ENCODE results near the gene REEP6. TPM values are rescaled to one million over a fixed set of nuclear protein-coding genes. Genes with fewer than 3 reads are reported as not detected.

The REEP6 gene
- total and polyA plus RNA-seq, 2 donors (not counting 3 experiments of a cell fraction or from before 2014, with no cell fraction given): 1.3 to 1.5 TPM

DNA sequence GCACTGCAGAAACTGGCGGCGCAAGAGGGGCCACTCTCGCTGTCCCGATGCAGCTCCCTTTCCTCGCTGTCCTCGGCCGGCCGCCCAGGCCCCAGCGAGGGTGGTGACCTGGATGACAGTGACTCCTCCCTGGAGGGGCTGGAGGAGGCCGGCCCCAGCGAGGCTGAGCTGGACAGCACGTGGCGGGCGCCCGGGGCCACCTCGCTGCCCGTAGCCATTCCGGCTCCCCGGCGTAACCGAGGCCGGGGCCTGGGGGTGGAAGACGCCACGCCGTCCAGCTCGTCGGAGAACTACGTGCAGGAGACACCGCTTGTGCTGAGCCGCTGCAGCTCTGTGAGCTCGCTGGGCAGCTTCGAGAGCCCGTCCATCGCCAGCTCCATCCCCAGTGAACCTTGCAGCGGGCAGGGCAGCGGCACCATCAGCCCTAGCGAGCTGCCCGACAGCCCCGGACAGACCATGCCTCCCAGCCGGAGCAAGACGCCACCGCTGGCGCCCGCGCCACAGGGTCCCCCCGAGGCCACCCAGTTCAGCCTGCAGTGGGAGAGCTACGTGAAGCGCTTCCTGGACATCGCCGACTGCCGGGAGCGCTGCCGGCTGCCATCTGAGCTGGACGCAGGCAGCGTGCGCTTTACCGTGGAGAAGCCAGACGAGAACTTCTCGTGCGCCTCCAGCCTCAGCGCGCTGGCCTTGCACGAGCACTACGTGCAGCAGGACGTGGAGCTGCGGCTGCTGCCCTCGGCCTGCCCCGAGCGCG lies 24.3 kb upstream of the REEP6 start:
- Histone ChIP-seq H2AFZ (ENCODE audit: low read depth, low read length) (no peak overlapping the region), H3K27ac (ENCODE audit: insufficient read depth, low read depth, low read length) (no peak overlapping the region), H3K27me3 (ENCODE audit: control insufficient read depth in 2 of 2, insufficient read depth in 2 of 2, low read length in 2 of 2) (peaks cover 35 to 65% of the 10 kb centered on the region in 2 experiments), H3K79me2 (ENCODE audit: control insufficient read depth, insufficient read depth, low read length) (no peaks in the 10 kb centered on the region), H3K36me3 (ENCODE audit: control insufficient read depth in 2 of 2, extremely low read depth in 1 of 2, insufficient read depth in 2 of 2, low read length in 2 of 2) (no peaks in the 10 kb centered on the region), H3K9me1 (replicated peaks; ENCODE audit: control insufficient read depth, extremely low read depth, insufficient read depth, low read length) (no peaks in the 10 kb centered on the region), H3K9ac (replicated peaks; ENCODE audit: extremely low read depth, insufficient read depth, low read length) (no peak overlapping the region), H3K4me1 (ENCODE audit: control insufficient read depth, extremely low read depth, insufficient read depth, low read length) (peaks cover 5% of the 10 kb centered on the region), H4K20me1 (replicated peaks; ENCODE audit: control insufficient read depth, extremely low read depth, insufficient read depth, low read length) (no peaks in the 10 kb centered on the region), H3K4me2 (ENCODE audit: insufficient read depth, low read length) (no peak overlapping the region), H3K4me3 (replicated peaks in 1 of 3; ENCODE audit: insufficient read depth in 1 of 3, low read depth in 1 of 3, low read length in 3 of 3) (no peak overlapping the region), H3K9me3 (replicated peaks; ENCODE audit: control insufficient read depth, insufficient read depth, low read length) (no peaks in the 10 kb centered on the region)
- FAIRE-seq (no peak), DNase-seq (ENCODE audit: low read depth, low spot score) (no peak)
- ChIA-PET CTCF (interaction anchor here (0.6 to 3.6 kb wide), 12 partner anchors 8 to 388 kb away, joined by 3 to 14 read pairs (median 6); partner anchors contain the start of gene REEP6), POLR2A (no interaction called here)
- TF ChIP-seq POLR2A (IDR thresholded peaks at IDR 0.05; ENCODE audit: low read depth, low read length) (no peak), EZH2 (IDR thresholded peaks at IDR 0.05; ENCODE audit: borderline replicate concordance, low read depth, low read length, severe bottlenecking) (peak; percentile 69)
- intact Hi-C loops (cut with micrococcal nuclease): no loop called here
- BruUV-seq (replicated peaks): no TSS peak
- dilution Hi-C loops (cut with MboI; ENCODE audit: extremely low pct_ligation_motif_present, low sequenced_read_pairs): no loop called here

GRCh38 chr19:1467215-1467489 lies 23.8 kb upstream of the REEP6 start:
- TF ChIP-seq GATA2 (IDR thresholded peaks at IDR 0.05; ENCODE audit: insufficient read depth, insufficient read length, low read depth, low read length) (no peak), JUN (IDR thresholded peaks at IDR 0.05; ENCODE audit: borderline replicate concordance, insufficient read depth, insufficient read length, low read depth) (no peak), EZH2 (IDR thresholded peaks at IDR 0.05; ENCODE audit: borderline replicate concordance, low read depth, low read length, severe bottlenecking) (no peak), POLR2AphosphoS5 (IDR thresholded peaks at IDR 0.05; ENCODE audit: insufficient read depth, low read depth, low read length) (no peak), CTCF (IDR thresholded peaks at IDR 0.05; ENCODE audit: extremely low read depth in 1 of 2, insufficient read depth in 1 of 2, low read depth in 1 of 2, low read length in 2 of 2) (no peak)
- no TSS peak for BruUV-seq (replicated peaks)
- Histone ChIP-seq H3K79me2 (ENCODE audit: control insufficient read depth, insufficient read depth, low read length) (no peaks in the 10 kb centered on the region), H3K9me1 (replicated peaks; ENCODE audit: control insufficient read depth, extremely low read depth, insufficient read depth, low read length) (no peaks in the 10 kb centered on the region), H3K9me3 (replicated peaks; ENCODE audit: control insufficient read depth, insufficient read depth, low read length) (no peaks in the 10 kb centered on the region), H2AFZ (ENCODE audit: low read depth, low read length) (no peak overlapping the region), H3K4me2 (ENCODE audit: insufficient read depth, low read length) (no peak overlapping the region), H3K4me1 (ENCODE audit: control insufficient read depth, extremely low read depth, insufficient read depth, low read length) (peaks cover 5% of the 10 kb centered on the region), H3K9ac (replicated peaks; ENCODE audit: extremely low read depth, insufficient read depth, low read length) (no peak overlapping the region), H4K20me1 (replicated peaks; ENCODE audit: control insufficient read depth, extremely low read depth, insufficient read depth, low read length) (no peaks in the 10 kb centered on the region), H3K27ac (ENCODE audit: insufficient read depth, low read depth, low read length) (no peak overlapping the region), H3K27me3 (ENCODE audit: control insufficient read depth in 2 of 2, insufficient read depth in 2 of 2, low read length in 2 of 2) (peaks cover 40 to 70% of the 10 kb centered on the region in 2 experiments), H3K4me3 (replicated peaks in 1 of 3; ENCODE audit: insufficient read depth in 1 of 3, low read depth in 1 of 3, low read length in 3 of 3) (no peak overlapping the region), H3K36me3 (ENCODE audit: control insufficient read depth in 2 of 2, extremely low read depth in 1 of 2, insufficient read depth in 2 of 2, low read length in 2 of 2) (no peaks in the 10 kb centered on the region)
- ChIA-PET POLR2A (no interaction called here), CTCF (interaction anchor here (0.6 to 3.6 kb wide), 7 partner anchors 9 to 388 kb away, joined by 3 to 11 read pairs (median 6); partner anchors contain the start of gene REEP6)
- FAIRE-seq: no peak
- intact Hi-C loops (cut with micrococcal nuclease): no loop called here
- dilution Hi-C loops (cut with MboI; ENCODE audit: extremely low pct_ligation_motif_present, low sequenced_read_pairs): no loop called here
- DNase-seq (ENCODE audit: low read depth, low spot score): no peak
